SH-SY5Y (cell line): ENCODE results near the gene FXR2.

ENCODE experiments used
- GATA2 ChIP-seq: IDR thresholded peaks from 2 replicates; pipeline ENCODE4 v1.6.1; 2011; ENCODE audit warnings: mild to moderate bottlenecking, low read depth, low read length
- GATA3 ChIP-seq: IDR thresholded peaks from 2 replicates; pipeline ENCODE4 v1.6.1; 2011; ENCODE audit warnings: low read depth, mild to moderate bottlenecking, low read length, moderate library complexity

GRCh38 chr17:7589891-7590691, 24.6 kb downstream of the FXR2 start, which contains the start of gene SOX15:
- TF ChIP-seq GATA2, result no peak
- no peak for TF ChIP-seq GATA3
